Measurements from ENCODE around the gene LAMB4. TPM values are rescaled to one million over a fixed set of nuclear protein-coding genes. Genes with fewer than 3 reads are reported as not detected.
A peak's percentile ranks its signal among the peaks of the same experiment; 100 is the strongest.

Gene LAMB4
- polyA plus RNA-seq, 1 of the 3 experiments (the other 2 are of a cell fraction) = 0.36 TPM

DNA sequence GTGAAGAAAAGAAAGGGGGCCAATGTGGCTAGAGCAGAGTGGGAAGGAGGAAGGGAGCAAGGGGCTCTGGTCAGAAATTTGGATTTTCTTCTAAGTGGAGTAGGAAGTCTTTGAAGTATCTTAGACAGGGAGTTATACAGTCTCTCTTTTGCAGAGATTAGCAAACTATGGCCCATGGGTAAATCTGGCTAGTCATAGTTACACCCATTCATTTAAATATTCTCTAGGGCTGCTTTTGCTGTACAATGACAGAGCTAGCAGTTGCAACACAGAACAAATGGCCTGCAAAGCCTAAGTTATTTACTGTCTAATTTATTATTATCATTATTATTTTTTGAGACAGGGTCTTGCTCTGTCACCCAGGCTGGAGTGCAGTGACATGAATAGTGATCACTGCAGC is 10.5 kb upstream of the LAMB4 start:
- Histone ChIP-seq H3K79me2 (ENCODE audit: insufficient read depth) (no peaks in the 10 kb centered on the region), H3K4me1 (ENCODE audit: control insufficient read depth in 1 of 2, insufficient read depth in 2 of 2, low read depth in 1 of 2, low read length in 1 of 2) (peaks cover 5 to 9% of the 10 kb centered on the region in 2 experiments; a peak in 2 of 4 replicates), H3K9ac (no peak overlapping the region), H2AFZ (ENCODE audit: low read depth) (no peak overlapping the region), H3K9me3 (no peaks in the 10 kb centered on the region), H3K27me3 (ENCODE audit: insufficient read depth) (no peaks in the 10 kb centered on the region), H3K4me3 (ENCODE audit: low read depth in 2 of 2, low read length in 1 of 2) (no peak overlapping the region), H3K36me3 (replicated peaks in 1 of 2; ENCODE audit: control insufficient read depth in 1 of 2, insufficient read depth in 2 of 2, low read length in 1 of 2) (no peaks in the 10 kb centered on the region), H3K9me2 (no peaks in the 10 kb centered on the region), H4K20me1 (ENCODE audit: insufficient read depth) (no peaks in the 10 kb centered on the region), H3K27ac (ENCODE audit: low read depth in 2 of 2, low read length in 1 of 2) (no peak overlapping the region), H3F3A (replicated peaks; ENCODE audit: insufficient read depth) (peaks cover 4% of the 10 kb centered on the region), H3K4me2 (no peak overlapping the region)
- ChIA-PET POLR2A (no interaction called here), CTCF (interaction anchor here (1.0 to 1.2 kb wide), 3 partner anchors 9 to 31 kb away, joined by 3 read pairs; no protein-coding TSS in a partner anchor)
- no peak for DNase-seq
- TF ChIP-seq RXRA (IDR thresholded peaks at IDR 0.05; ENCODE audit: borderline replicate concordance, low read depth) = no peak
- no peak for TF ChIP-seq GATA2 (CRISPR knock-in tag; IDR thresholded peaks at IDR 0.05)
- TF ChIP-seq YY1 (IDR thresholded peaks at IDR 0.05; ENCODE audit: low read depth) = no peak
- TF ChIP-seq RAD21 (IDR thresholded peaks at IDR 0.05; ENCODE audit: low read length) = no peak
- no peak for TF ChIP-seq SMC3 (IDR thresholded peaks at IDR 0.05; ENCODE audit: low read depth, low read length)
- TF ChIP-seq RCOR1 (IDR thresholded peaks at IDR 0.05; ENCODE audit: low read length) = no peak
- TF ChIP-seq POLR2AphosphoS5 (IDR thresholded peaks at IDR 0.05; ENCODE audit: low read depth, low read length) = no peak
- TF ChIP-seq SIN3A (IDR thresholded peaks at IDR 0.05; ENCODE audit: borderline replicate concordance, low read depth, low read length) = no peak
- TF ChIP-seq FOXJ3 (CRISPR knock-in tag; IDR thresholded peaks at IDR 0.05) = no peak

DNA sequence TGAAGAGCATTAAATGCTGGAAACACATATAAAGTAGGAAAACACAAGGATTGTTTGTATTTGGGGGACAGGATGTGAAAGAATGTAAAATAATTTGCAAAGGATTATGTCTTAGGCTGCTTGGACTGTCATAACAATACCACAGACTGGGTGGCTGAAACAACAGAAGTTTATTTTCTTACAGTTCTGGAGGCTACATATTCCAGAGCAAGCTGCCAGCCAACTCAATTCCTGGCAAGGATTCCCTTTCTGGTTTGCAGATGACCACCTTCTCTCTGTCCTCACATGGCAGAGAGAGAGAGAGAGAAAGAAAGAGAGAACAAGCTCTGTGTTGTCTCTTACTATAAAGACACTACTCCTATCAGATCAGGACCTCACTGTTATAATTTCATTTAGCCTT is 8.8 kb upstream of the LAMB4 start:
- POLR2A ChIA-PET = no interaction called here
- CTCF ChIA-PET = interaction anchor here (1.1 to 10.5 kb wide), 2 partner anchors 7 to 358 kb away, joined by 4 to 90 read pairs; no protein-coding TSS in a partner anchor

More for the DNA sequence above, 8.8 kb upstream of the LAMB4 start:
- Histone ChIP-seq H3K4me2 (peak overlapping the region; percentile 0; the same call in 1 of the 2 replicates), H3K79me2 (ENCODE audit: insufficient read depth) (no peaks in the 10 kb centered on the region), H3K27ac (ENCODE audit: low read depth in 2 of 2, low read length in 1 of 2) (peak overlapping the region; percentile 37 to 39; a peak in 3 of 4 replicates), H3K27me3 (ENCODE audit: insufficient read depth) (no peaks in the 10 kb centered on the region), H3K4me3 (ENCODE audit: low read depth in 2 of 2, low read length in 1 of 2) (no peak overlapping the region), H2AFZ (ENCODE audit: low read depth) (no peak overlapping the region), H3K9me3 (no peaks in the 10 kb centered on the region), H3K4me1 (ENCODE audit: control insufficient read depth in 1 of 2, insufficient read depth in 2 of 2, low read depth in 1 of 2, low read length in 1 of 2) (peaks cover 5 to 7% of the 10 kb centered on the region in 2 experiments; a peak in 2 of 4 replicates), H3K9me2 (no peaks in the 10 kb centered on the region), H3F3A (replicated peaks; ENCODE audit: insufficient read depth) (peaks cover 4% of the 10 kb centered on the region), H3K9ac (no peak overlapping the region), H4K20me1 (ENCODE audit: insufficient read depth) (no peaks in the 10 kb centered on the region), H3K36me3 (replicated peaks in 1 of 2; ENCODE audit: control insufficient read depth in 1 of 2, insufficient read depth in 2 of 2, low read length in 1 of 2) (no peaks in the 10 kb centered on the region)
- no peak for DNase-seq
- TF ChIP-seq, protein P1, sequence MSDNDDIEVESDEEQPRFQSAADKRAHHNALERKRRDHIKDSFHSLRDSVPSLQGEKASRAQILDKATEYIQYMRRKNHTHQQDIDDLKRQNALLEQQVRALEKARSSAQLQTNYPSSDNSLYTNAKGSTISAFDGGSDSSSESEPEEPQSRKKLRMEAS (IDR thresholded peaks at IDR 0.05; ENCODE audit: low read depth) = no peak
- TF ChIP-seq ELF1 (IDR thresholded peaks at IDR 0.05) (no peak), NFIC (IDR thresholded peaks at IDR 0.05; ENCODE audit: borderline replicate concordance) (0 out of 2 replicates have a peak, but pooled peaks have one; percentile 10), TCF12 (IDR thresholded peaks at IDR 0.05) (peak; percentile 34; the same call in 1 of the 2 replicates), SMC3 (IDR thresholded peaks at IDR 0.05; ENCODE audit: low read depth, low read length) (no peak), CHD2 (IDR thresholded peaks at IDR 0.05; ENCODE audit: low read length, partially characterized antibody) (no peak), GABPA (IDR thresholded peaks at IDR 0.05; ENCODE audit: low read depth) (no peak)
- TF ChIP-seq, protein P2, sequence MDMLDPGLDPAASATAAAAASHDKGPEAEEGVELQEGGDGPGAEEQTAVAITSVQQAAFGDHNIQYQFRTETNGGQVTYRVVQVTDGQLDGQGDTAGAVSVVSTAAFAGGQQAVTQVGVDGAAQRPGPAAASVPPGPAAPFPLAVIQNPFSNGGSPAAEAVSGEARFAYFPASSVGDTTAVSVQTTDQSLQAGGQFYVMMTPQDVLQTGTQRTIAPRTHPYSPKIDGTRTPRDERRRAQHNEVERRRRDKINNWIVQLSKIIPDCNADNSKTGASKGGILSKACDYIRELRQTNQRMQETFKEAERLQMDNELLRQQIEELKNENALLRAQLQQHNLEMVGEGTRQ (IDR thresholded peaks at IDR 0.05; ENCODE audit: borderline replicate concordance, low read depth, low read length) = no peak
